Measurements from ENCODE around the gene NFKBIE. TPM values are rescaled to one million over a fixed set of nuclear protein-coding genes. Genes with fewer than 3 reads are reported as not detected.

NFKBIE gene
- total and polyA plus RNA-seq, 2 of the 13 experiments (the other 11 are each of a cell fraction or from before 2014, with no cell fraction given): 6.7 to 14.5 TPM

DNA sequence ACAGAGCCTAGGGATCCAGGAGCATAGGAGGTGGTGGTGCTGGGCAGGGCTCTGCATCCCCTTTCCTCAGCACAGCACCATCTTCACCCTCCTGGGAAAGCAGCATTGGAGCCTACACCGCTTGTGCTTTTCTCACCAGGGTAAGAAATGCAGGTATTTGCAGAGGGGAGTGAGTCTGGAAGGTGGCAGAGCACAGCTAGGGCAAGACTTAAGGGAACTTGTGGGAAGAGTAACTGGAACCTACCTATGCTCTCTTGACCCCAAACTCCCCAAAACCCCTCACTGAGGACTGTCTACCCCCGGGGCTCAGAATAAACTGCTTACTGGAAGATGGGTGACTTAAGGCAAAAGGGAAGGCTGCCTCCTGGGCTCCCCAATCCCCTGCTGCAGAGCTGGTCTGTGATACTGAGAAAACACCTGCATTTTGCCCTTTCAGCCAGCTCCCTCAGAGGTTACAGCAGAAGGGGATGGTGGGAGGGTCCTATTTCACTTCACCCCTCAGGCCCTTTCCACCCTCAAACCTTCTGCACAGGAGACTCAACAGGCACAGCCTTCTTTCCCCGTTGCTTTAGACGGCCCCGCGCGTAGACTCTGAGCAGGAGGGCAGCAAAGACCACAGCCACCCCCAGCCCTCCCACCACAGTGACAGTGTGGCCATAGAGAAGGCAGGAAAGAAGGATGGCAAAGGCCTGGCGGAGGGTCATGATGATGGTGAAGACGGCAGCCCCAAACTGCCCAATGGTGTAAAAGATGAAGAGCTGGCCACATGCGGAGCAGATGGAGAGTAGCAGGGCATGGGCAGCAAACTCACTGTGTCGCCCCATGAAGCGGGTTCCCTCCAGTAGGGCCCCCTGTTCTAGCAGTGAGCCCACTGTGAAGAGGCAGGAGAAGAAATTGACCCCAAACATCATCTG, 10.9 kb downstream of the NFKBIE start (continued):
- TF ChIP-seq ZNF432 (CRISPR knock-in tag; IDR thresholded peaks at IDR 0.05; ENCODE audit: borderline replicate concordance) (0 out of 2 replicates have a peak, but pooled peaks have one; percentile 44), ZNF224 (CRISPR knock-in tag; IDR thresholded peaks at IDR 0.05) (no peak), GTF2F1 (IDR thresholded peaks at IDR 0.05; ENCODE audit: low read length) (no peak), GATAD1 (CRISPR knock-in tag; IDR thresholded peaks at IDR 0.05) (no peak), ZNF629 (CRISPR knock-in tag; conservative IDR thresholded peaks at IDR 0.05) (no peak), TCF12 (IDR thresholded peaks at IDR 0.05) (no peak), TCF12 (CRISPR knock-in tag; IDR thresholded peaks at IDR 0.05) (no peak), NRL (CRISPR knock-in tag; IDR thresholded peaks at IDR 0.05; ENCODE audit: borderline replicate concordance) (no peak; the same call in 1 of the 2 replicates), ZBTB38 (CRISPR knock-in tag; IDR thresholded peaks at IDR 0.05) (peak; percentile 48; the same call in 1 of the 2 replicates), ZNF552 (CRISPR knock-in tag; IDR thresholded peaks at IDR 0.05; ENCODE audit: borderline replicate concordance) (no peak), ZC3H13 (CRISPR knock-in tag; IDR thresholded peaks at IDR 0.05) (peak; percentile 54), ZNF446 (CRISPR knock-in tag; IDR thresholded peaks at IDR 0.05) (no peak), SRSF4 (IDR thresholded peaks at IDR 0.05; ENCODE audit: low read depth, low read length, poor library complexity, severe bottlenecking) (no peak), ZMYM2 (CRISPR knock-in tag; IDR thresholded peaks at IDR 0.05) (no peak), DNMT1 (CRISPR knock-in tag; IDR thresholded peaks at IDR 0.05) (no peak), GABPA (IDR thresholded peaks at IDR 0.05; ENCODE audit: low read depth, low read length) (no peak), GABPA (CRISPR knock-in tag; IDR thresholded peaks at IDR 0.05; ENCODE audit: low read depth) (no peak), SMAD9 (CRISPR knock-in tag; IDR thresholded peaks at IDR 0.05) (no peak), MED1 (CRISPR knock-in tag; IDR thresholded peaks at IDR 0.05) (0 out of 2 replicates have a peak, but pooled peaks have one; percentile 12)
- TF ChIP-seq, protein P1, sequence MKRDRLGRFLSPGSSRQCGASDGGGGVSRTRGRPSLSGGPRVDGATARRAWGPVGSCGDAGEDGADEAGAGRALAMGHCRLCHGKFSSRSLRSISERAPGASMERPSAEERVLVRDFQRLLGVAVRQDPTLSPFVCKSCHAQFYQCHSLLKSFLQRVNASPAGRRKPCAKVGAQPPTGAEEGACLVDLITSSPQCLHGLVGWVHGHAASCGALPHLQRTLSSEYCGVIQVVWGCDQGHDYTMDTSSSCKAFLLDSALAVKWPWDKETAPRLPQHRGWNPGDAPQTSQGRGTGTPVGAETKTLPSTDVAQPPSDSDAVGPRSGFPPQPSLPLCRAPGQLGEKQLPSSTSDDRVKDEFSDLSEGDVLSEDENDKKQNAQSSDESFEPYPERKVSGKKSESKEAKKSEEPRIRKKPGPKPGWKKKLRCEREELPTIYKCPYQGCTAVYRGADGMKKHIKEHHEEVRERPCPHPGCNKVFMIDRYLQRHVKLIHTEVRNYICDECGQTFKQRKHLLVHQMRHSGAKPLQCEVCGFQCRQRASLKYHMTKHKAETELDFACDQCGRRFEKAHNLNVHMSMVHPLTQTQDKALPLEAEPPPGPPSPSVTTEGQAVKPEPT (CRISPR knock-in tag; IDR thresholded peaks at IDR 0.05; ENCODE audit: low read depth): no peak
- TF ChIP-seq, protein P2, sequence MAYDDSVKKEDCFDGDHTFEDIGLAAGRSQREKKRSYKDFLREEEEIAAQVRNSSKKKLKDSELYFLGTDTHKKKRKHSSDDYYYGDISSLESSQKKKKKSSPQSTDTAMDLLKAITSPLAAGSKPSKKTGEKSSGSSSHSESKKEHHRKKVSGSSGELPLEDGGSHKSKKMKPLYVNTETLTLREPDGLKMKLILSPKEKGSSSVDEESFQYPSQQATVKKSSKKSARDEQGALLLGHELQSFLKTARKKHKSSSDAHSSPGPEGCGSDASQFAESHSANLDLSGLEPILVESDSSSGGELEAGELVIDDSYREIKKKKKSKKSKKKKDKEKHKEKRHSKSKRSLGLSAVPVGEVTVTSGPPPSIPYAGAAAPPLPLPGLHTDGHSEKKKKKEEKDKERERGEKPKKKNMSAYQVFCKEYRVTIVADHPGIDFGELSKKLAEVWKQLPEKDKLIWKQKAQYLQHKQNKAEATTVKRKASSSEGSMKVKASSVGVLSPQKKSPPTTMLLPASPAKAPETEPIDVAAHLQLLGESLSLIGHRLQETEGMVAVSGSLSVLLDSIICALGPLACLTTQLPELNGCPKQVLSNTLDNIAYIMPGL (CRISPR knock-in tag; IDR thresholded peaks at IDR 0.05; ENCODE audit: borderline replicate concordance in 1 of 2, low read depth in 1 of 2): no peak
- TF ChIP-seq, protein P3, sequence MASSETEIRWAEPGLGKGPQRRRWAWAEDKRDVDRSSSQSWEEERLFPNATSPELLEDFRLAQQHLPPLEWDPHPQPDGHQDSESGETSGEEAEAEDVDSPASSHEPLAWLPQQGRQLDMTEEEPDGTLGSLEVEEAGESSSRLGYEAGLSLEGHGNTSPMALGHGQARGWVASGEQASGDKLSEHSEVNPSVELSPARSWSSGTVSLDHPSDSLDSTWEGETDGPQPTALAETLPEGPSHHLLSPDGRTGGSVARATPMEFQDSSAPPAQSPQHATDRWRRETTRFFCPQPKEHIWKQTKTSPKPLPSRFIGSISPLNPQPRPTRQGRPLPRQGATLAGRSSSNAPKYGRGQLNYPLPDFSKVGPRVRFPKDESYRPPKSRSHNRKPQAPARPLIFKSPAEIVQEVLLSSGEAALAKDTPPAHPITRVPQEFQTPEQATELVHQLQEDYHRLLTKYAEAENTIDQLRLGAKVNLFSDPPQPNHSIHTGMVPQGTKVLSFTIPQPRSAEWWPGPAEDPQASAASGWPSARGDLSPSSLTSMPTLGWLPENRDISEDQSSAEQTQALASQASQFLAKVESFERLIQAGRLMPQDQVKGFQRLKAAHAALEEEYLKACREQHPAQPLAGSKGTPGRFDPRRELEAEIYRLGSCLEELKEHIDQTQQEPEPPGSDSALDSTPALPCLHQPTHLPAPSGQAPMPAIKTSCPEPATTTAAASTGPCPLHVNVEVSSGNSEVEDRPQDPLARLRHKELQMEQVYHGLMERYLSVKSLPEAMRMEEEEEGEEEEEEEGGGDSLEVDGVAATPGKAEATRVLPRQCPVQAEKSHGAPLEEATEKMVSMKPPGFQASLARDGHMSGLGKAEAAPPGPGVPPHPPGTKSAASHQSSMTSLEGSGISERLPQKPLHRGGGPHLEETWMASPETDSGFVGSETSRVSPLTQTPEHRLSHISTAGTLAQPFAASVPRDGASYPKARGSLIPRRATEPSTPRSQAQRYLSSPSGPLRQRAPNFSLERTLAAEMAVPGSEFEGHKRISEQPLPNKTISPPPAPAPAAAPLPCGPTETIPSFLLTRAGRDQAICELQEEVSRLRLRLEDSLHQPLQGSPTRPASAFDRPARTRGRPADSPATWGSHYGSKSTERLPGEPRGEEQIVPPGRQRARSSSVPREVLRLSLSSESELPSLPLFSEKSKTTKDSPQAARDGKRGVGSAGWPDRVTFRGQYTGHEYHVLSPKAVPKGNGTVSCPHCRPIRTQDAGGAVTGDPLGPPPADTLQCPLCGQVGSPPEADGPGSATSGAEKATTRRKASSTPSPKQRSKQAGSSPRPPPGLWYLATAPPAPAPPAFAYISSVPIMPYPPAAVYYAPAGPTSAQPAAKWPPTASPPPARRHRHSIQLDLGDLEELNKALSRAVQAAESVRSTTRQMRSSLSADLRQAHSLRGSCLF (CRISPR knock-in tag; IDR thresholded peaks at IDR 0.05; ENCODE audit: borderline replicate concordance): no peak

Data from HepG2 (cell line).